HG02763 (cell line): ENCODE data around the gene SPECC1.

Experiments used
- ATAC-seq: cut with Tn5 transposase; IDR thresholded peaks from one replicate; pipeline ENCODE4 v1.9.1; 2021; ENCODE audit warnings: mild to moderate bottlenecking, moderate library complexity; ENCODE audit not compliant: unreplicated experiment

SPECC1 gene

DNA sequence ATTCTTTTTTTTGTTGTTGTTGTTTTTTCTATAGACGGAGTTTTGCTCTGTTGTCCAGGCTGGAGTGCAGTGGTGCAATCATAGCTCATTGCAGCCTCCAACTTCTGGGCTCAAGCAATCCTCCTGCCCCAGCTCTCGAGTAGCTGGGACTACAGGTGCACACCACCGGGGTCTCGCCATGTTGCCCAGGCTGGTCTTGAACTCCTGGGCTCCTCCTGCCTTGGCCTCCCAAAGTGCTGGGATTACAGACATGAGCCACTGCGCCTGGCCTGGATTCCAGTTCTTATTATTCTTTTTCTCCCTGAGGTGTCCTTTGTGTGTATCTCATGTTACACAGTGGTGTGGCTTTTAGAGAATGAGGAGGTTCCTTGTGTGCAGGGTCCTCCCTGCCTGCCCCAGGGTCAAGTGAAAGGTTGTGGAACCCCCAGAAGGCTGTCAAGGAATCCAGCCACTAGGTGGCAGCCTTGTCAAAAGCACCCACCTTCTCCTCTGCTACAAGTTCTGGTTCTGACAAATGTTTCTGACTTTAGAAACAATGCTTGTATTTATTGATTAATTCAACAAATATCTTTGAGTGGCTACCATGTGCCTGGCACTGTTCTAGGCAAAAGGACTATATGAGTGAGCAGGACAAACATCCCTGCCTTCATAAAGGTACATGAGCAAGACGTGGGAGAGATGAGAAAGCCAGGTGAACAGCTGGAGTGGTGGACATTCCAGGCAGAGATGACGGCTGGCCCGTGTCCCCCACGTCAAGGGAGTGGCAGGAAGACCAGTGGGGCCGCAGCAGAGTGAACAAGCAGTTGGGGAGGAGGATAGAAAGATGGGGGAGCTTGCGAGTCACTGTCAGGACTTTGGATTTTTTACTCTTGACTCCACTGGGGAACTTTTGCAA lies 112.4 kb downstream of the SPECC1 start:
- no peak for ATAC-seq

DNA sequence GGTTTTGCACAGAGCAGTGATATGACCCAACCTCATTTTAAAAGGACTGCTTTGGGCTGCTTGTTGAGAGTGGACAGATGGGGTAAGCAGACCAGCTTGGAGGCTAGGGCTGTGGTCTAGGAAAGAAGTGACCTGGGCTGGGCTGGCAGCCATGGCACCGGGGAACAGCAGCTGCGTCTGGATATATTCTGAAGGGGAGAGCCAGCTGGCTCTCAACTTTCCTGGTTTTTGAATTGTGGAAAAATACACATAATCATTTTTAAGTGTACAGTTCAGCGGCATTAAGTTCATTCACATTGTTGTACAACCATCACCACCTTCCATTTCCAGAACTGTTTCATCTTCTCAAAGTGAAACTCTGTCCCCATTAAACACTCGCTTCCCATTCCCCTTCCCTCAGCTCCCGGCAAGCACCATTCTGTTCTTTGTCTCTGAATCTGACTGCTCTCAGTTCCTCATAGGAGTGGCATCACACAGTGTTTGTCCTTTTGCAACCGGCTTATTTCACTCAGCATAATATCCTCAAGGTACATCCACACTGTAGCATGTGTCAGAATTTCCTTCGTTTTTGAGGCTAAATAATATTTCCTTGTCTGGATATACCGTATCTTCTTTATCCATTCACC lies 113.2 kb downstream of the SPECC1 start:
- ATAC-seq: no peak

DNA sequence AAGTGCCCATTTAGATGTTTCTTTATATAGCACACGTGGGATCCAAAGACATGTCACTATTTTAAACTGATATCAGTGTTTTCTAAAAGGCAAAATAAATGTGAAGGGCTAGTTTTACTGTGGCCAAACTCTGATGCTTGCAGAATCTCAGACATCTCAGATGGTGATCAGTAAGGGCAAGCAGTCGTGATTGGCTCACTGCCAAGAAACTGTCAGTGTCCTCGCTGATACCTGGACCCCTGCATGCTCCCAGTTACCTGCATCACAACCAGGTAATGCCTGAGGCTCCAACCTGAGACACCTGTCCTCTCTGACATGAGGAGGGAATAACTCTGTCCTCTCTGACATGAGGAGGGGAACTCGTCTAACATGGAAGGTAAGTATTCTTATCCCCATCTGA lies 114.0 kb downstream of the SPECC1 start:
- ATAC-seq: no peak

DNA sequence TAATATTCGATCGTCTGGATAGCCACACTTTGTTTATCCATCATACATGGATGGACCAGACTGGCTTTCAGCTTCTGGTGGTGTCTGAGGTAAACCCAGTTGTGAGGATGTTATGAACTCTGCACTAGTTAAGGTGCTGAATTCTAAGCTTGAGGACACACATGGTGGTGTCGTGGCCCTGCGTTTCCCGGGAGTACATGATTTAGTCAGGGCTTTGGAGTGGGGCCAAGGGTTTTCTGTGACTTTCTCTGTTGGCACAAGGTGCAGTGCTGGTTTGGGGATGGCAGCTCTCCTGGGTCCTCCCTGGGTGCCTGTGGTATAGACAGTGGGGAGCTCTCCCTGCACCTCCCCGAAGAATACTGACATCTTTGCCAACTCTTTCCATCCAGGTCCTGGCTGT lies 116.6 kb downstream of the SPECC1 start:
- ATAC-seq: no peak

DNA sequence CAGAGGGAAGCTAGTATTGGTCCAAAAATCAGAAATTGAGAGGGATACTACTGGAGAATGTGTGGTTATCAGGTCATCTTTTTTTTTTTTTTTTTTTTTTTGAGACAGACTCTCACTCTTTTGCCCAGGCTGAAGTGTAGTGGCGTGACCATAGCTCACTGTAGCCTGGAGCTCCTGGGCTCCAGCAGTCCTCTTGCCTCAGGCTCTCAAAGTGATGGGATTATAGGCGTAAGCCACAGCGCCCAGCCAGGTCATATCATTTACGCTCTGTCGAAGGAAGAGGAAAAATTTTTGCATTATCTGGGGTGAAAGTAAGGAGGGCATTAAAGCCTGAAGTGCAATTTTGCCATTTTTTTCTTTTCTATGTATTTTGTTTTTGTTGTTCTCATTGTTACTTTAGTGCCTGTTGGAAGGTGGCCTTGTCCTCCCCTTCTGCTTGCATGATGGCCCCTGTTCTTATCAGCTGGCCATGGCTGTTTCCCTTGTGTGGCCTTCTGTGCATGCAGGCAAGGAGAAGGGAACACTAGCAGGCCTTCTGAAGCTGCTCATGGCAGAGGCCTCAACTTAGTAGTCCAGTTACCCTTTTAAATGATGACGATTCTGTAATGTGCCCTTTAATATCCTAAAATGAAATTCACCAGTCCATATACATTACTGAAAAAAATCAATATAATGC lies 118.3 kb downstream of the SPECC1 start:
- no peak for ATAC-seq

DNA sequence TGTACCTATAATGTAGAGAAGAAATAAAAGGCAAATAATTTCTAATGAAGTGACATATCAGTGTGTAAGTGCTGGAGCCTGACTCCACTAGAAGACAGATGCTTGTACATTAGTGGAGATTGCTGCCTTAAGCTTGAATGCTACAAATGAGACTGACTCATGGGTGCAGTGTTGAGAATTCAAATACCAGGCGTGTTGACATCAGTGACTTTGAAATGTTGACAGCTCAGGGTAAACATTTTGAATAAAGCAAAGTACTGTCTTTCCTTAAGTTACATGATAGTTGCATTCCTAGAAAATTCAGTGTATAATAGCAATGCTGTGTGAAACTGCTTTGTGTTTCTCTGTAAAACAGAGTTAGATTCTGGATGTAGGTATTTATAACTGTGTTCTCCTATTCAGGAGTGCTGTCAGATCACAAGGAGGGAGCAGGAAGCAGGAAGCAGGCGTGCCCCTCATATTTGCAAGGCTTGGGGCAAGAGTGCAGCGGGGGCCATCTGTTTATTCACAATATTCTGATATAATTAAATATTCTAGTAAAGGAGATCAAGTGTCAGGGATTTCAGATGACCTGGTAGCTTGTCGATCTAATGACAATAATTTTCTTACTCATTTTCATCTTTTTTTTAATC lies 119.0 kb downstream of the SPECC1 start:
- ATAC-seq: no peak

DNA sequence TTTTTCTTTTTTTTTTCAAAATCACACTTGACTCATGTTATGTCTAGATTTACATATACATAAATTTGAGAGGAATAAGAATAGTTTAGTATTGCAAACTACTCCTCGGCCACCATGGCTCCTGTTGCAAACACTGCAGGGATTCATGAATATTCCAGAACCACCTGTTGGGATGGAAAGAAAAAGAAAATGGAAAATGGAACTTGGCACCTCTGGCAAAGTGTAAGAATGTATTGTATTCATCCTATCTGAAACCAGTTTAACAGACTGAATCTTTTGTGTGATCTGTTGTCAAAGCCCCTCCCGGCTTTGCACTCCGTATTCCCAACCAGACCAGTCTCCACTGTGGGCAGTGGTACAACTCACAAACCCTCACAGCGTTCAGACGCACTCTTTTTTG lies 124.4 kb downstream of the SPECC1 start:
- no peak for ATAC-seq

DNA sequence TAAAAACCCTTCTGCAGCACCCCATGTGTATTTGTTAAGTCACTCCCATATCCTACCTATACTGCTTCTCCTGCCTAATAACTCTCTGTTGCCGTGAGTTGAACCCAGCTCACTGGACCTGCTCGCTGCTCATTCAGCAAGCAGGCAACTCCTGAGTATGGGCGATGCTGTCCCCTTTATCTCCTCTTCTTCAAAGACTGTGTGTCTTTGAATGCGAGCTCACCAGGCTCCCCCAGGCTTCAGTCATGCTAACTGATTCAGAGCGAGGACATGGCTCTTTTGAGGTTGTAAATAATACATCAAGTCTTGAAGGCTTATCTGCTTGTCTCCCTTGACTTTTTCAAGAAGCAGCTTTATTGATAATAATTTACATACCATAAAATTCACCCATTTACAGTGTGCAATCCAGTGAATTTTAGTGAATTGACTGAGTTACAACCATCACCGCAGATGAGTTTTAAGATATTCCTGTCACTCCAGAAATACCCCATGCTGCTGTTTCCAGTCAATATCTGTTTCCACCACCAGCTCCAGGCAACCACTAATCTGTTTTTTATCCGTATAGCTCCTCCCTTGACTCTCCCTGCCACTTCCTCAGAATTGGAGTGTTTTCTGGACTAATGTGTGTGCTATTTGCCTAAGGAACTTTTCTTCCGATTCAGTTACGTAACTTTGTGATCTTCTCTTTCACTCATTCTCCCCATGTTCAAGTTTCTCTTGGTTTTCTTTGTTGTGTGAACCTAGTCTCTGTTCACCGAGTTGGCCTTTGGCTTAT lies 132.2 kb downstream of the SPECC1 start:
- no peak for ATAC-seq

DNA sequence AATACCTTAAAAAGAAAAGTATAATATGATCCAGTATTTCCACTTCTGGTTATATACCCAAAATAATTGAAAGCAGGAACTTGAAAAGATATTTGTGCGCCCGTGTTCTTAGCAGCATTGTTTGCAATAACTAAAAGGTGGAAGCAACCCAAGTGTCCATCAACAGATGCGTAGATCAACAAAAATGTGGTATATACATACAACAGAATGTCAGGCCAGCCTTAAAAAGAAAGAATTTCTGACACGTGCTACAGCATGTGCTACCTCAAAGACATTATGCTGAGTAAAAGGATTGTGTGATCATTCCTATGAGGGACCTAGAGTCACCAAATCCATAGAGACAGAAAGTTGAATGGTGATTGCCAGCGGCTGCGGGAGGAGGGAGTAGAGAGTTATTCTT lies 133.1 kb downstream of the SPECC1 start:
- no peak for ATAC-seq

DNA sequence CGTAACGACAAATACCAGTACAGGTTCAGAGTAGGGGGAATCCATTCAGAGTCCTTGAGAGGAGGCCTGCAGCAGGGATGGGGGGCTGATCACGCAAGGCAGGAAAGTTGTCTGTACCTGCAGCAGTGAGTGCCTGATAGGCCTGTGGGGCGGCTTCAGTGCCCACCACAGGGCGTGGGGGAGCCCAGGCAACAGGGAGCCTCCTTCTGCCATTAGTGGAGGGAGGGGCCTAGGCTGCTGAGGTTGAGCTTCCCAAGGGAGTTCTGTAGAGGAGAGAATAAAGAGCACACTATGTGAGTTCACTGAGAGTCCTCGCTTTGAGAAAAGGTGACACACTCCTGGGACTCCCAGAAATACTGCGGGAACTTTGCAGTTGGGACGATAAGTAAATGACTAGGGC lies 134.6 kb downstream of the SPECC1 start:
- no peak for ATAC-seq

DNA sequence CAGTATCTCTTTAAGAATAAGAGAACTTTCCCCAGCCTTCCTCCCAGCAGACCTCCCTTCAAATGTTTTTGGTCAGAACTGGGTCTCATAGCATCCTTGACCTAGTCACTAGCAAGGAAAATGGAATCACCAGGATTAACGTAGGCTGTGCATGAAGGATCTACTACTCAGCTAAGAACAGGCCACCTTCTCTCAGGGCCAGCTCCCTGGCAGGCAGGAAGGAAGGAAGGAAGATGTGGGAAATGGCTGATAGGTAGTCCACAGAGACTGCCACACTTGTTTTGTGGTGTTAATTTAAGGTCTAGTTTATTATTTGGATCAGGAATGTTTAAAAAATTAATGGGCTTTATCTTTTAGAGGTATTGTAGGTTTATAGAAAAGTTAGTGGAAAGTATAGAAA lies 136.4 kb downstream of the SPECC1 start:
- no peak for ATAC-seq

DNA sequence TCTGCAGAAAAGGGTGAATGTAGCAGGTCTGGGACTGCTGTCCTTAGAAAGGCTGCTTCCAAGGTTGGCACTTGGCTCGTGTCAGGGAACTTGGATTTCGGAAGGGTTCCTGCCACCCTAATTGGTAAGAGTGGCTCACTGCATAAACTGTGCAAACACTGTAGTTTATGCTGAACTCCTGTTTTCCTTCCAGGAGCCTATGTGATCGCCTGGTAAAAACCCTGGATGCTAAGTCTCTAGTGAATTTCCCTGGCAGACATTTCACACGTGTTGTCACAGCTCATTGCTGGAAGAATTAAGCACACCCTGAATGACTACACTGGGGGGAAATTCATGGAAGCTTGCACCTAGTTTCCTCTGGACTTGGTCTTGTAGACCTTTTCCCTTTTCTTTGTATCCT lies 140.1 kb downstream of the SPECC1 start:
- ATAC-seq: no peak

DNA sequence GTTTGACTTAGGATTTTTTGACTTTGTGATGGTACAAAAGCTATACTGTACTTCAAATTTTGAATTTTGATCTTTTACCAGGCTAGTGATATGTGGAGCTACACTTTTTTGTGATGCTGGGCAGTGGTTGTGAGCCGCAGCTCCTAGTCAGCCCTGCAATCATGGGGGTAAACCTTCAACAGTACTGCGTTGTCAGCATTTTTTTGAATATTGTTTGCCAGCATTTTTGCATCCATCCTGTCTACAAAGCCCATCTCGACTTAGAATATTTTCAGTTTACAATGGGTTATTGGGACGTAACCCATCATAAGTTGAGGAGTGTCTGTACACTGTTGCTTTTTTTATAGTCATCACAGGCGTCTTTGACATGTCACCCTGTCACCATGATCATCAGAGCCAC lies 142.0 kb downstream of the SPECC1 start:
- ATAC-seq: no peak

DNA sequence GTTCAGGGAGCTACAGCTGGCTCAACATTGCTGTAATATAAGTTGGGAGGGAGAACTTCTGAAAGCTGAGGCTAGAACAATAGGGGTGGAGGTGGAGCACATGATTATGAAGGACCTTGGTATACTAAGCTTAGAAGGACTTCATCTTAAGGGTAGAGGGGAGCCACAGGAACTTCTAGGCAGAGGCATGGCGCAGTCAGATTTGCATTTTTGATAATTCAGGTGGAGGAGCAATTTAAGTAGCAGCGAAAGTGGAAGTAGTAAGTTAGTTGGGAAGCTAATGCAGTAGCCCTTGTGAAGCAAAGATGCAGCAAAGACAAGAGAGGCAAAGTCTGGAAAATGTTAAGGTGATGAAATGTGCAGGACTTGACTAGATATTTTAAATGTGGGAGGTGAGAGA lies 144.1 kb downstream of the SPECC1 start:
- ATAC-seq: no peak

DNA sequence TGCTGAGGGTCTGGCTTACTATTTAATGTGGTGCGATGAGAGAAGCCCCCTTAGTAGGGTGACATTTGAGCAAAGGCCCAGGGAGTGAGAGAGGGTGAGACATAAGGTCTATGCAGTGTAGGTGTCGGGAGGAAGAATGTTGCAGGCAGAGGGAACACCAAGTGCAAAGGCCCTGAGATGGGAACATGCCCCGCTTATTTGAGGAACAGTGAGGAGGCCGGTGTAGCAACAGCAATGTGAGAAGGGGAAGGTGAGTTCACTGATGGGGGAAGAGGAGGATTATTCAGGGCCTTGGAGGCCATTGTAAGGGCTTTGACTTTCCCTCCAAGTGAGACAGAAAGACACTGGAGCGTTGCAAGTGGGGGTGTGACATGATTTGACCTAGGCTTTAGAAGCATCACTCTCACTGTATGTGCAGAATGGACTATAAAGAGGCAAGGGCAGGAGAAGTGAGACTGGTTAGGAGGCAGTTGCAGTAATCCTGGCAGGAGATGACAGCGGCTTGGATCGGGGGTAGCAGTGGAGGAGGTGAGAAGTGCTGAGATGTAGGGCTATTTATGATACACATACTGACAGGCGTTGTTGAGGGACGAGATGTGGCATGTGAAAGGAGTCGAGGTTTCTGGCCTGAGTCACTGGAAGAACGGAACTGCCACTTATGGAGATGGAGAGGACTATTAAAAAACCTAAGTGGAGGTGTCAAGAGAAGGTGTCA lies 145.3 kb downstream of the SPECC1 start:
- no peak for ATAC-seq

DNA sequence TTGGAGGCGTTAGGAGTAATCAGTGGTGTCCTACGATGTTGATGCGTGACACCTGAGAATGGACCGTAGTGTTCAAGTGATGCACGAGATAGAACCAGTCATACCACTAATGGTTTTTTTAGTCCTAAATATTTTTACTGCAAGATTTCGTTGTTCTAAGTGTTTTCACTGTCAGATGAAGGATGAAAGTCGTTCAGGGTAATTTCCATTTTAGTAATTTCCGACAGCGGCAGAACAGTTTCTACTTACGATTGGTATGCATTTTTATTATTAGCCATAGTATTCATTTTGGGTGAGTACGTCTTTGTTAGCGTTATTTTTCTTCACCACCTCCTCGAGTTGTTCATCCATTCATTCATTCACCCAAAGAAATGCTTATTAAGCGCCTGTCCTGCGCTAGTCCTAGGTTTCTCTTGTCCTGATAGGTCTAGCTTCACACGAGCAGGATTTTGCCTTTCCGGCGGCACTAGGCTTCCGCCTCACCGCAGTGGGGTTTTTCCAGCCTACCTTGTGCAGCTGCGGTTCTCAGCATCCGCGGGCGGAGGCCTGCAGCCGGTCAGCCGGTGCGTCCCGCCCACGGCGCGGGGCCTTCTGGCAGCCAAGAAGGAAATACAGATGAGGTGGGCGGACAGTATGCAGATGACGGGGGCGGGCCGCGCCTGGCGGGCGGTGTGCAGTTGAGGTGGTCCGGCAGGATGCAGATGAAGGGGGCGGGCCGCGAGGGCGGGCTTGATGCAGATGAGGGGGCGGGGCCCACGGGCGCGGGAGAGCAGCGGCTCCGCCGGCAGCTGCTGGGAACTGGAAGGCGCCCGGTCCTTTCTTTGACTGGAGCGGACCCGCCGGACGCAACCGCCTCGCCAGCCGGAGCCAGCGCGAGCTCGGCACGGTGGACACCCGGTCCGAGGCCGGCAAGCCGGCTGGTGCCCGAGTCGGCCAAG lies 146.4 kb downstream of the SPECC1 start:
- peak; percentile 92 for ATAC-seq

DNA sequence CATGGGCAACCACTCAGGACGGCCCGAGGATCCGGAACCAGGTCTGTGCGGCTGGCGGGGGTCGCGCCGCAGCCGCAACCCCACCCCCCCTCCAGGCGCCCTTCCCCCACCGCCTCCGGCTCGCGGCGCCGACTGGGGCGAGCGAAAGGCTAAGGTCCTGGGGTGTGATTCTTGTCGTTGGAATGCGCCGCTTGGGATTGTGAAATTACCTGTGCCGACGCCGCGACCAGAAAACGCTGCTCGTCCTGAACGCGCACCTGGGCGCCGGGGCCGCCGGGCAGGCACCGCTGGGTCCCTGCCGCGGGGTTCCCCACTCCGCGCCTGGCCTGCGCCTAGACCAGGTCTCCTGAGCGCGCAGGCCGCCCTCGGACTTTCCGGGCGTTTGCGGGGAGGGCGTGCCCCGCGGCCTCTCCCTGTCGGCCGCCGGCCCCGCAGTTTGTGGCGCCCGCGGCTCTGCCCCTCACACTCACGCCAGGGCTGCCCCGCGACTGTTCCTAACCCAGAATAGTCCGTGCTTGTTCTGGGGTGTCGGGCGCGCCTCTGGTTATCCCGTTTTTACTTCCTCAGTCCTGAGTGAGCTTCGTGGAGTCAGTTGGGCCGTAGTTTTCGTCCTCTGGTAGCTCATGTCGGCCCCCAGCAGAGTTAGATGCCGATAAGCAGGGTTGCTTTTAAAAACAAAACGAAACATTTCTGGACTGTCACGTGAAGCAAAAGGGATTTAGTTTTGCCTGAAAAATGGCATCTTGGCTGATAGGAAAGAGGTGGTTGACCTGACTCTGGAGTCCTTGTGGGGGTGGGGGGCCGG lies 147.2 kb downstream of the SPECC1 start:
- peak; percentile 23 for ATAC-seq

DNA sequence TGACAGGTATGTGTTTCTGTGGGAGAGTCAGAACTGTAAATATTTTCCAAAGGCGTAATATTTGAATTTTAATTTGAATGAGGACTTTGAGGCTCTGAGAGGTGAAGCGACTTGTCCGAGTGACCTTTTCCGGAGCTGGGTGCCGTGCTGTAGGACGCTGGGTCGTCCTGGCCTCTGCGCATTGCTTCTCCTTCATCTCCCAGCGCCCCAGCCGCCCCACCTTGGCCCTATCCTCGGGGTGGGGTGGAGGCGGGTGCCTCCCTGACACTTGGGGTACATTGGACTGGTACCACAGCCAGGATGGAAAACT lies 147.8 kb downstream of the SPECC1 start:
- no peak for ATAC-seq
